Stimulated activated effector memory CD8-positive, alpha-beta T cell treated with anti-CD3 and anti-CD28 coated beads, Interleukin-12 subunit alpha, Interleukin-12 subunit beta, amount 100 ng/mL, for 72 hours (primary cell): ENCODE results near the gene MVB12B.

Experiments used
- ATAC-seq: fragments of 150-1000 bp; cut with Tn5 transposase; 2 replicates; pipeline ENCODE4 v1.10.0; 2021
- DNase-seq, 2 donors: peaks; one replicate each; pipeline ENCODE4 v3.0.0; 2021 to 2022; ENCODE audit warnings: low spot score in 2 of 2
- H3K27ac Mint-ChIP-seq: one replicate; pipeline ENCODE4 v1.8.0; 2022; ENCODE audit warnings: mild to moderate bottlenecking, mixed read lengths
- H3K36me3 Mint-ChIP-seq: one replicate; pipeline ENCODE4 v1.8.0; 2022; ENCODE audit warnings: mild to moderate bottlenecking, mixed read lengths
- H3K4me1 Mint-ChIP-seq: one replicate; pipeline ENCODE4 v1.8.0; 2022; ENCODE audit warnings: mixed read lengths
- H3K4me3 Mint-ChIP-seq: one replicate; pipeline ENCODE4 v1.8.0; 2022; ENCODE audit warnings: mild to moderate bottlenecking, mixed read lengths
- H3K9me3 Mint-ChIP-seq: one replicate; pipeline ENCODE4 v1.8.0; 2022; ENCODE audit warnings: mixed read lengths

MVB12B gene

DNA sequence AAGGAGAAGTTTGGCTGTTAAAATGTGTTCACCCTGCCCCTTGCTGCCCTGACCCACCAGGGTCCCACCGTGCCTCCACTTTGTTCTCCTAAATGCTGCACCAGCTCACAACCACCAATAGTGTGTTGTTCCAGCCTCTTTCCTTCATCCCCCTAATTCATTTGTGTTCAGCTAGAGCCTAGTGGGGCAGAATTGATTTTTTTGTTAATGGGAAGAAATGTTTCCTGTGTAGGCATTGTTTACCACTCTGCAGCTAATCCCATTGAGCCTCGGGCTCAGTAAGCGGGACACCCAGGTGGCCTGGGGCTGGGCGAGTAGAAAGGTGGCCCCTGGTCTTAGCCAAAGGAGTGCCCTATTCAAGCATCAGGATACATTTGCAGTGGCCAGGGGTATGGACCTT is 127.6 kb downstream of the MVB12B start:
- Mint-ChIP-seq H3K27ac (peak overlapping the region; percentile 43), H3K4me3 (no peak overlapping the region), H3K4me1 (peaks cover 32% of the 10 kb centered on the region), H3K36me3 (peaks cover 13% of the 10 kb centered on the region), H3K9me3 (no peaks in the 10 kb centered on the region)
- ATAC-seq (no peak), DNase-seq (no peak)

DNA sequence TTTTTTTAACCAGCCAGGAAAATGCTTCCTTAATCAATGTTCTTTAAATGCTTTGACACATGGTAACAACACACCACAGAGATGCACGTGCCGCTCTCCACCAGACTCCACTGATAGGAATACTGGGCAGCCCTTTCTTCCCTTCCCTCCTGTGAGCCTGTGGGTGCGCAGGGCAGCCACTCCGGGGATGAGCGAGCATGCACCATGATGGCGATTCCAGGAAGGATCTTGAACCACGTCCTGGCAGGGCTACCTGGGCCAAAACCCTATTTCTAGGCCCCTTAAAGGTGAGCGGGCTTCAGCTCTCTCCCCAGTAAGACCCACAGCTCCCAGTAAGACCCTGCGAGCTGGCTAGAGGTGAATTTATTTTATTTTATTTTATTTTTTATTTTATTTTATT is 128.2 kb downstream of the MVB12B start:
- ATAC-seq (no peak), DNase-seq (no peak)
- Mint-ChIP-seq H3K36me3 (peaks cover 13% of the 10 kb centered on the region), H3K4me3 (no peak overlapping the region), H3K9me3 (no peaks in the 10 kb centered on the region), H3K27ac (no peak overlapping the region), H3K4me1 (peaks cover 32% of the 10 kb centered on the region)

DNA sequence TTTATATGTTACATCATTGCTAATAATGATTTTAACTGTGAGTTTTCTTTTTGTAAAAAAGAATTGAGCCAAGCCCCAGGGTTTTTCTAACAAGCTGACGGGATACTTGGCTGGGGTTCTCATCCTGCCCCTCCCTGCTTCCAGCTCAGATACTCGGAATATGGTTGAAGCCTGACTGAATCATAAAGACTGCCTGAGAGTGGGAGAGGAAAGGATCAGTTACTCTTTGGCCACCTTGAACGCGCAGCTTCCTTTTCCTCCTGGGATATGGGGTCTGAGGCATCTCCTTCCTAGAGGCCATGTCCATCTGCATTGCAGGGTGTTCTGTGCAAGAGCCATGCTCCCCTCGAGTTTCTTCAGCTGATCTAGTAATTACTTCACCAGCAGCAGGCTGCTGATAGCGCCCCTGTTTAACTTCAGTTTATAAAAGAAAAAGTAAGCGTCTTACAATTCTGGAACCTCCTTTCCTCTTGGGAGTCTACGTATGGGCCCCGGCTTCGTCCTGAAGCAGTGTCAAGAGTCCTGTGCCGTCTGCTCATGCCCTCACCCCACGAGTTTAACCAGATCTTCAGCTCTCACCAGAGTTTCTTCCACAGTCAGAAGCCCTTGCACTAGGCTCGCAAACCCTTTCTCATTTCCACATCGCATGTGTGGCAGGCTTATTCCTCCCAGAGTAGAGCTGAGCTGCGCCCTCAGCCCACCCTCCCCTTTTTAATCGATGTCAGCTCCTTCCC is 130.0 kb downstream of the MVB12B start:
- peak overlapping the region; percentile 29 for H3K27ac Mint-ChIP-seq
- ATAC-seq (no peak), DNase-seq (no peak)
- peaks cover 13% of the 10 kb centered on the region for H3K36me3 Mint-ChIP-seq
- peaks cover 34% of the 10 kb centered on the region for H3K4me1 Mint-ChIP-seq
- no peak overlapping the region for H3K4me3 Mint-ChIP-seq
- no peaks in the 10 kb centered on the region for H3K9me3 Mint-ChIP-seq

DNA sequence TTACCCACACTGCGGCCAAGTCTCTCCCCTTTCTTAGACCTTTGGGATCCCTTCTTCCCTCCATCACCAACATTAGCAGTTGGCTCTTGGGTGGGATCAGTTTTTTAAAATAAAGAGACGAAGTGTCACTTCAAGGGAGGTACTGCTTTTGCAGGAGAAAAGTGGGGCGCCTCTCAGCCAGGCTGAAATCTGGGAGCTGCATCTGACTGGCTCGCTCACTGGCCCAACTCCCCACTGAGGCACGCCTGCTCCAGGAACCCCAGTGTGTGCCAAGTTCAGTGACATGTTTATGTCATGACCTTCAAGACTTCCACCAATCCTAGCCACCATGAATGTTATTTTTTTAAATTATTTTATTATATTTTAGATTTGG is 130.5 kb downstream of the MVB12B start:
- H3K36me3 Mint-ChIP-seq, result peaks cover 13% of the 10 kb centered on the region
- DNase-seq (no peak), ATAC-seq (no peak)
- H3K4me1 Mint-ChIP-seq, result peaks cover 29% of the 10 kb centered on the region
- no peaks in the 10 kb centered on the region for H3K9me3 Mint-ChIP-seq
- peak overlapping the region; percentile 29 for H3K27ac Mint-ChIP-seq
- H3K4me3 Mint-ChIP-seq, result no peak overlapping the region

DNA sequence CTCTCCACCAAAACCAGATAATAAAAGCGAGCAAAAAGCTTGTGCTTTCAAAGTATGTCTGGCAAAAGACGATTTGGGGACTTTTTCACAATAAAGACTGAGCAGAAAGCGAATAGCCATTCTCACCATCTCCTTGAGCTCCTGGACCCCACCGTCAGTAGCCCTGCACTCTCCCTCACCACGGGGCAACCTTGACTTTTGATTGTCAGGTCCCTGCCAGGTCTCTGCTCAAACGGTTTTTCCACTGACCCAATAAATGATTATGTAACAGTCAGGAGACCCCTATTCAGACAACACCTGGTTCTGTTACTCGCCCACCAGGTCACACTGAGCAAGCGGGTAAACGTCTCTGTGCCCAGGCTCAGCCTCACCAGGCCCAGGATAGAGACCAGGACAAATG is 131.3 kb downstream of the MVB12B start:
- DNase-seq (no peak), ATAC-seq (no peak)
- Mint-ChIP-seq H3K27ac (no peak overlapping the region), H3K36me3 (peaks cover 13% of the 10 kb centered on the region), H3K4me3 (no peak overlapping the region), H3K9me3 (no peaks in the 10 kb centered on the region), H3K4me1 (peaks cover 22% of the 10 kb centered on the region)

DNA sequence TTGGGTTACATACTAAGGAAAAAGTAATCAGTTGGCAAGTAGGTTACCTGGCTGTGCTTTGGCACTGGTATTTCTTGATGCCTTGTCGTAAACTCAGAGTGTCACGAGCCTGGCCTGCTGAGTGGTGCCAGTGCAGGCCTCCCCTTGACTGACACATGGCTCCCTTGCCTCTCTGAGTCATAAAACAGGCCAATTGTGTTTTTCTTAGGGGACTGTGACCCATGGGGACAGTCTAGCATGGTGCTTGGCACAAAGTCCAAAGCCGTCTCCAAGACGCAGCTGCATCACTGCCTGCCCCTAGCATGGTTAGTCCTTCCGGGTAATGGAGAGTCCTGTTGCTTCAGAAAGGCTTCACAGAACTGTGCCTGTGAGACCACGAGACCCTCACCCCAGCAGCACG is 132.5 kb downstream of the MVB12B start:
- Mint-ChIP-seq H3K27ac (no peak overlapping the region), H3K9me3 (no peaks in the 10 kb centered on the region), H3K4me3 (no peak overlapping the region), H3K36me3 (peaks cover 8% of the 10 kb centered on the region), H3K4me1 (peaks cover 18% of the 10 kb centered on the region)
- no peak for ATAC-seq
- DNase-seq, result no peak

DNA sequence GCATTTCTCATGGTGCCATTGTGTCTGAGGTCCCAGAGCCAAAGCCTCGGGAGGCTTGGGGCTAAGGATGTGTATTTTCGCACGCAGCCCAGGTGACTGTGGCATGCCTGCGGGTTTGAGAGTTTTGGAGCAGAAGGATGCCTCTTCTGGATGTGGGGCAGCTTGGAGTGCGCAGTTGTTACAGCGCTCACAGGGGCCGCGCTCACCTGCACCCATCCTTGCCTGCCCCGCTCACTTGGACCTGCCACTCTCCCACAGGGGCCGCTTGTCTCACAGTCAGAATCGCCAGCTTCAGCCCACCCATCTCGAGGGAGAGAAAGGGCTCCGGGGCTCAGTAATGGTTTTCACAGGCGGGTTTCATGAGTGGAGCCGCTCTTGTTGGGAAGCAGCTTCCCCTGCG is 132.9 kb downstream of the MVB12B start:
- no peak for DNase-seq
- ATAC-seq, result no peak
- H3K9me3 Mint-ChIP-seq, result no peaks in the 10 kb centered on the region
- no peak overlapping the region for H3K4me3 Mint-ChIP-seq
- H3K4me1 Mint-ChIP-seq, result peaks cover 15% of the 10 kb centered on the region
- no peak overlapping the region for H3K27ac Mint-ChIP-seq
- peaks cover 8% of the 10 kb centered on the region for H3K36me3 Mint-ChIP-seq

DNA sequence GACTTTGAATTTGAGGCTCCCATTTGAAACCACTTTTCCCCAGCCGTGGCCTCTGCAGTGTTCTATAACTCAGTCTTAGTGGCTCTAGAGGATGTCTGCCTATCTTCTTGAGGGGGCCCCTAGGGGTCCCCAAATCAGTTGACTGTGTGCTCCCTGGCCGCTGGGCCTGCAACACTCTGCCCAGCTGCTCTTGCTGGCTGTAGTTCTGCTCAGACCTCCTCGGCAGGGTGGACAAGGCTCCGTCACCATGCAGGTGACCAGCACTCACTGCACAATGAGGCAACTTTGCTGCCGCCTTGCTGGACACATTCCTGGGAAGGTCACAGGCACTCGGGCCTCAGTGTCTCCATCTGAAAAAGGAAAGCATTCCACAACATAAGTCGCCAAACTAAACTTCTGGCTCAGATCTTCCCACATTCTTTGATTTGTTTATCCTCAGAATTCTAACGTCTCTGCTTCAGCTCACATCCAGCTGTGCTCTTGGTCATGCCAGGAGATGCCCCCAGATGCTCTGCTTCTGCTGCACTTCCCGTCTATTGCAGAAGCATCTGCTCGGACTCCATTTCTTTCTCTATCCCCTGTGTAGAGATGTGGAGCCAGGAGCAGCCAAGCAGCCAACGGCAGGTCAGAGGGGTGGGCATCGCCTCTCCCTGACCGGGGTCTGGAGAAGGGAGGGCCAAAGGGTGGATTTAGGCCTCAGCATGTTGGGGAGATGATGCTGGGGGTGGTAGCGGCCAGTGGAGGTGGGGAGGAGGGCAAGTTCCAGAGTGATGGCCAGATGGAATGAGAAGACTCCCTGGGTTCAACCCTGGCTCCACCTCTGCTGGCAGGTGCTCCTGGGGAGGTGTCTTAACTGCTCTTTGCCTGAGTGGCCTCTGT is 133.6 kb downstream of the MVB12B start:
- H3K9me3 Mint-ChIP-seq, result no peaks in the 10 kb centered on the region
- ATAC-seq, result no peak
- peaks cover 8% of the 10 kb centered on the region for H3K36me3 Mint-ChIP-seq
- DNase-seq, result no peak
- peaks cover 11% of the 10 kb centered on the region for H3K4me1 Mint-ChIP-seq
- H3K4me3 Mint-ChIP-seq, result no peak overlapping the region
- H3K27ac Mint-ChIP-seq, result peak overlapping the region; percentile 29

DNA sequence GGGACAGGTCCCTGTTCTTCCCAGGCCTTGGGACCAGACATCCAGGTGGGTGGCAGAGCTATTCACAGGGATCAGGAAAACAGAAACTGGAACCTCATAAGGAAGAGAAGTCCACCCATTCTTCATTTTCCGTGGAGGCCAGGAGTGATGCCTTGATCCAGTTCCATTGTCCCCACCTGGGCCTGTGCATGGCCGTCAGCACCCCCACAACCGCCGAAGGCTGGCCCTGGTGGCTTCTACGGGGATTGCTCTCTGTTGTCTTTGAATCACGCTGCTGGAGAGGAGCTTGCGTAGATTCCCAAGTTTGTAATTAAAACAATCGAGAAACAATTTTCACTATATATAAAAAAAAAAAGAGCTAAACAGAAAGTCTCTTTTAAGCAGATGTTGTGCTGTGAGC is 134.4 kb downstream of the MVB12B start:
- H3K9me3 Mint-ChIP-seq, result no peaks in the 10 kb centered on the region
- DNase-seq (no peak), ATAC-seq (no peak)
- peaks cover 4% of the 10 kb centered on the region for H3K36me3 Mint-ChIP-seq
- H3K27ac Mint-ChIP-seq, result no peak overlapping the region
- no peak overlapping the region for H3K4me3 Mint-ChIP-seq
- peaks cover 11% of the 10 kb centered on the region for H3K4me1 Mint-ChIP-seq

DNA sequence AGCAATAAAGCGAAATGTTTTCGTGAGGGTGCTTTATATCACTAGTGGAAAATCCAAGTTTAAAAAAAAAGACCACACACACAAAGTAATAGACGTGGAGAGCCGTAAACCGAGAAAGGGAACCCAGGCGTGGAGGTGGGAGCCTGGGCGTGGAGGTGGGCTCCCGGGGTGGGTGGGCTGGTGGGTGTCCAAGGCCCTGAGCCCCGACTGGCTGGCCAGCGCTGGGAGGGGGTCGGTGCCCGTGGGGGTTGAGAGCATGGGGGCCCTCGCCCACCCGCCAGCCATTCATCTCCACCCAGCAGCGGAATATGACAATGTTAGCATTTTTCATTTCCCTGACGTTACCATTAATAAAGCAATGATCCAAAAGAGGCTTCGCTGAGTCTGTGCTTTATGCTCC is 135.0 kb downstream of the MVB12B start:
- H3K27ac Mint-ChIP-seq, result no peak overlapping the region
- no peak for ATAC-seq
- no peak for DNase-seq
- H3K4me1 Mint-ChIP-seq, result peaks cover 11% of the 10 kb centered on the region
- no peaks in the 10 kb centered on the region for H3K9me3 Mint-ChIP-seq
- H3K36me3 Mint-ChIP-seq, result no peaks in the 10 kb centered on the region
- H3K4me3 Mint-ChIP-seq, result no peak overlapping the region

DNA sequence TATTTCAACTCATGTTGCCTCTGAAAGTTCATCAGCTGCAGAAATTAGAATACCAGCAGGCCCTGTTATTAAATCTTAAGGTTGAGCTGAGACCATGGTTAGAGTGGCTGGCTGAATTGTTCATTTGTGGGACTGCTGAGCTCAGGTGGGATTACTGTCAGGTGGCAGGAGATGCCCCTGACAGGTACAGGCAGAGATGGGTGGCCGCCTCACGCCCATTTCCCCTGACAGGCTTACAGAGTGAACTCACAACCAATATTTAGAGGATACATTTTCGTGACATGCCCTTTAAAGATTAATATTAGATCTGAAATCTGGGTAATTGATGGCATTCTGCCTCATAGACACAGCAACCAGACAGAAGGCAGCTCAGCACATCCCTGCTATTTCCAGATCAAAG is 136.0 kb downstream of the MVB12B start:
- Mint-ChIP-seq H3K4me1 (peaks cover 11% of the 10 kb centered on the region), H3K27ac (no peak overlapping the region), H3K36me3 (no peaks in the 10 kb centered on the region), H3K4me3 (no peak overlapping the region), H3K9me3 (no peaks in the 10 kb centered on the region)
- DNase-seq, result no peak
- no peak for ATAC-seq

DNA sequence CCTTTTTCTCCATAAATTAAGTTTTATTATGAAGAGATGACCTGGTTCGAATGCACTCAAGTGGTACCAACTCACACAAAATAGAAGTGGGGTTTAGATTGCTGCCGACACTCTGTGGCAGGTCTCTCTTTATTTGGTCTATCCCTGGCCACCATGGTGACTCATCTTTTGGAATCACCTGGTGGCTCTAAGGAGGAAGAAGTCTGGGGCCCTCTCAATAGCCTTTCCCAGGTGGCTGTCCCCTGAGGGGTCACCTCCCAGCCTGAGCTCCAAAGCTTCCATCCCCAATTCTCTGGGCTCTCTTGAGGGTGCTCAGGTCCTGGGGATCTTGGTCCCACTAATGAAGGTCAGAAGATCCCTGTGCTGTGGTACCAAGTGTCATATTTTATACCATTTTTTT is 136.8 kb downstream of the MVB12B start:
- Mint-ChIP-seq H3K9me3 (no peaks in the 10 kb centered on the region), H3K36me3 (peaks cover 1% of the 10 kb centered on the region), H3K4me1 (peaks cover 19% of the 10 kb centered on the region), H3K27ac (no peak overlapping the region), H3K4me3 (no peak overlapping the region)
- ATAC-seq (no peak), DNase-seq (no peak)

DNA sequence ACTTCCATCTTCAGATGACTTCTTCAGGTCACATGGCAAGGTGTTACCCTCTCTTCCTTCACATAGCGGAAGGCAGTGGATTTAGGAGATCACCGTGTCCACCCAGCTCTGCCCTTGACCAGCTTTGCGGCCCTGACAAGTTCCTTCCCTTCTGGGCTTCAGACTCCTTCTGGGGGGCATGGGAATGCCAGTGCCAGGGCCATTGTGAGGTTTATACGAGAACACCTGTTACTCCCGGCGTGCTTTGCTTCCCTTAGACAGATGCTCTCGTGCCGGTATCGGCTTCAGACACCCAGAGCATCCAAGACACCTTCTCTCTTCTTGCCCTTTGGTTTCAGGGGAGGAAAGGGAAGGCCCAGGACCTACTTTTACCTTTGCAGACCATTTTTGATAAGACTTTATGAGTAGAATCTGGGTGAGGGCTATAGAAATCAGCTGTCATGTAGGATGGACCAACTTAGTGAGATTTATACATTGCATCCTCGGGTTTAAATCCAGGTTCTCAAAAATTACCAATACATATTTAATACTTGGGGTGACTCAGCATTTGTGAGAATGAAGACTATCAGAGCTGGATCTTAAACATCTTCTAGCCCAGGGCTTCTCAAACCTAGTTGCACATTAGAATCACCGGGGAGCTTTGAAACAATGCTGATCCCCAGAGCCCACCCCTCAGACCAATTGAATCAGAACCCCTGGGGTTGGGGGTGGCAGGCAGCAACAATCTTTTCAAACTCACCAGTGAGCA is 138.2 kb downstream of the MVB12B start:
- H3K4me1 Mint-ChIP-seq, result peaks cover 34% of the 10 kb centered on the region
- H3K4me3 Mint-ChIP-seq, result no peak overlapping the region
- ATAC-seq (no peak), DNase-seq (no peak)
- peaks cover 6% of the 10 kb centered on the region for H3K36me3 Mint-ChIP-seq
- no peak overlapping the region for H3K27ac Mint-ChIP-seq
- no peaks in the 10 kb centered on the region for H3K9me3 Mint-ChIP-seq

DNA sequence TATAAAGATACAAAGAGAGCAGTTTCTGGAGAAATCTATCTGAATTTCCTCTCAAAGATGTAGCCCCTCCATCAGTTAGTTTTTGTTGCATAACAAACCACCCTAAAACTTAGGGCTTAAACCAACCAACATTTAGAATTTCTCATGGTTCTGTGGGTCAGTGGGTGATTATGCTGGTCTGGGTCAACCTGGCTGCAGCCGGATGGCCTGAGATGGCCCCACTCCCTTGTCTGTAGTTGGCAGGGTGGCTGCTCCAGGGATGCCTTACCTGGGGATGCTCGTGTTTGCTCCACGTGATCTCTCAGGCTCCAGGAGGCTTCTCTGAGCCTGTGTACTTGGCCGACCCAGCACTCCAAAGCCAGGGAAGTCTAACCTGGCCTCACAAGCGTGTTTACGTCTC is 139.3 kb downstream of the MVB12B start:
- H3K4me1 Mint-ChIP-seq, result peaks cover 39% of the 10 kb centered on the region
- DNase-seq (no peak), ATAC-seq (no peak)
- peaks cover 9% of the 10 kb centered on the region for H3K36me3 Mint-ChIP-seq
- no peak overlapping the region for H3K4me3 Mint-ChIP-seq
- no peak overlapping the region for H3K27ac Mint-ChIP-seq
- H3K9me3 Mint-ChIP-seq, result no peaks in the 10 kb centered on the region

DNA sequence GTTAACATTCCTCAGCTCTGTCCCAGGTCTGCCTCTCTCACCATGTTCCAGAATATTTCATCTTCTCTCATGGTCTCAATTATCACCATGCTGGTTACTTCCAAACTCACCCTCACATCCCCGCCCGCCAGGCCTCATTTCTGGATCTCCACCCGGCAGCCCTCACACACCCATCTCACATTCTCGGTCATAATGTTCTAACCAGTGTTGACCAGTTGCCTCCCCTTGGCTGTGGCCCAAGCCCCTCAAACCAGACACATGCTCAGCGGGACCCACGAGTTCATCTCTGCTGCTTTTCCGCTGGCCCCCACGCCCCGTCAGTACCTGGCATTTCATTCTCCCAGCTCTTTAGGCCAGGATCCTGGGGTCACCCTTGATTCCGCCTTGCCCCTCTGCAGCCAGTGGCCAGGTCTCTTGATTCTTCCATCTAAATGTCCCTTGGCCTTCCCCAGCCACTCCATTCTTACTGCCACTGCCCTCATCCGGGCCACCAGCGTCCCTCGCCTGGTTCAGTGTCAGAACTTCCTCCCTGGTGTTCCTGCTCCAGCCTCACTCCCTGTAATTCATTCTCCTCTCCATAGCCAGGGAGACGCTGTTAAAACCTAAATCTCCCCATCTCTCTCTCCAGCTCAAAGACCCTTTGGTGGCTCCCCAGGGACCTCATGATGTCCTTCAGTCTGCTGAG is 141.7 kb downstream of the MVB12B start:
- Mint-ChIP-seq H3K27ac (peak overlapping the region; percentile 4), H3K4me1 (peaks cover 62% of the 10 kb centered on the region), H3K36me3 (peaks cover 19% of the 10 kb centered on the region), H3K4me3 (no peak overlapping the region), H3K9me3 (no peaks in the 10 kb centered on the region)
- DNase-seq, result no peak
- no peak for ATAC-seq
